ENCODE measurements around the gene TNRC6A.
A peak's percentile ranks its signal among the peaks of the same experiment; 100 is the strongest.
"Not testable (repeated sequence)": the region's sequence is repeated elsewhere in the genome, so short reads cannot be mapped to it uniquely, and the experiment has no call there.

TNRC6A gene

GRCh38 chr16:24734382-24734781, 4.9 kb downstream of the TNRC6A start:
- peak in 1 of 2 donors; percentile 52 for DNase-seq (ENCODE audit: low read depth in 2 of 2)
- no peak overlapping the region for H3K4me3 ChIP-seq (replicated peaks in 1 of 2; ENCODE audit: low read depth in 2 of 2, low read length in 2 of 2)
- TF ChIP-seq CTCF (IDR thresholded peaks at IDR 0.05; ENCODE audit: low read depth, low read length) = no peak

GRCh38 chr16:24736758-24737157, 7.3 kb downstream of the TNRC6A start:
- TF ChIP-seq CTCF (IDR thresholded peaks at IDR 0.05; ENCODE audit: low read depth, low read length) = no peak
- no peak for DNase-seq (ENCODE audit: low read depth in 2 of 2)
- H3K4me3 ChIP-seq (replicated peaks in 1 of 2; ENCODE audit: low read depth in 2 of 2, low read length in 2 of 2) = no peak overlapping the region

- DNase-seq (ENCODE audit: low read depth in 2 of 2) = peak; percentile 54 to 59
- TF ChIP-seq CTCF (IDR thresholded peaks at IDR 0.05; ENCODE audit: low read depth, low read length) = no peak
- peak overlapping the region in 1 of 2 donors; percentile 28 for H3K4me3 ChIP-seq (replicated peaks in 1 of 2; ENCODE audit: low read depth in 2 of 2, low read length in 2 of 2)
Observed at GRCh38 chr16:24737391-24737871, 8.0 kb downstream of the TNRC6A start.

- H3K4me3 ChIP-seq (replicated peaks in 1 of 2; ENCODE audit: low read depth in 2 of 2, low read length in 2 of 2) = no peak overlapping the region
- no peak for DNase-seq (ENCODE audit: low read depth in 2 of 2)
- no peak for TF ChIP-seq CTCF (IDR thresholded peaks at IDR 0.05; ENCODE audit: low read depth, low read length)
Observed at GRCh38 chr16:24737916-24738594, 8.6 kb downstream of the TNRC6A start.

GRCh38 chr16:24738895-24739294, 9.4 kb downstream of the TNRC6A start:
- DNase-seq (ENCODE audit: low read depth in 2 of 2) = no peak
- TF ChIP-seq CTCF (IDR thresholded peaks at IDR 0.05; ENCODE audit: low read depth, low read length) = no peak
- H3K4me3 ChIP-seq (replicated peaks in 1 of 2; ENCODE audit: low read depth in 2 of 2, low read length in 2 of 2) = no peak overlapping the region

GRCh38 chr16:24741862-24742261, 12.4 kb downstream of the TNRC6A start:
- no peak for TF ChIP-seq CTCF (IDR thresholded peaks at IDR 0.05; ENCODE audit: low read depth, low read length)
- no peak overlapping the region for H3K4me3 ChIP-seq (replicated peaks in 1 of 2; ENCODE audit: low read depth in 2 of 2, low read length in 2 of 2)
- no peak for DNase-seq (ENCODE audit: low read depth in 2 of 2)

GRCh38 chr16:24742610-24743009, 13.2 kb downstream of the TNRC6A start:
- not testable (repeated sequence) for H3K4me3 ChIP-seq (replicated peaks in 1 of 2; ENCODE audit: low read depth in 2 of 2, low read length in 2 of 2); DNase-seq (ENCODE audit: low read depth in 2 of 2)
